ENCODE data around the gene HDAC4.

DNA sequence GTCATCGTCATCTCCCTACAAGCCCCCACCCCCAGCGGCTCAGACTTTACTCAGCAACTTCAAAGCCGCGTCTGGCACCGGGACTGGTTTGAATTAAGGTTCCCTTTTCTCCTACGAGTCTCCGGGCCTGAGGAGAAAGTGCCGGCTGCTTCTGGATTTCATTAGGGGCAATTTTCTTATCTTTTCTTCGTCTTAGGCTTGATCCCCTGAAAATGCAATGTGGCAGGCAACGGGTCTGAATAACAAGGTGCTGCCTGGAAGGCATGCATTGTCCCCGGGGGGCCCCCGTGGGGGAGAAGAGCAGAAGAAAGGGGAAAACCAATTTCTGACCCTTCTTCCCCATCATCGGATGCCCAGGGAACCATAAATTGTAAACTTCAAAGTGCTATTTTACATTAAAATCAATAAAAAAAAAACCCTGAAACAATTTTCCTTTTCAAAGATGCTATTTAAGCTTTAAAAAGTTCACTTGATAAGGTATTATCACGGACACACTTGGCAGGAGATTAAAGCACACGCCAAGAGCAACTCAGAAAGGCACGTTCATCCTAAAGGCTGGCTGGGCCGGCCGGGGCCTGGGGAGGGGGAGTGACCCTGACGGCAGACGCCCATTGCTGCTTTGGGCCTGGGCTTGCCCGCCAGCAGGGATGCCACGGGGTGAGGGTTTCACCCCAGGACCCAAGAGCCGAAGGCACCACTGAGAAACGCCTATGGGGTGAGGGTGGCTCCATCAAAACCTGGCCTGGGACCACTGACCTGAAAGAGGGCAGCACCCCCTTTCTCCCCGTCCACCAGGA is 322.5 kb downstream of the HDAC4 start:
- TF ChIP-seq, protein P1, sequence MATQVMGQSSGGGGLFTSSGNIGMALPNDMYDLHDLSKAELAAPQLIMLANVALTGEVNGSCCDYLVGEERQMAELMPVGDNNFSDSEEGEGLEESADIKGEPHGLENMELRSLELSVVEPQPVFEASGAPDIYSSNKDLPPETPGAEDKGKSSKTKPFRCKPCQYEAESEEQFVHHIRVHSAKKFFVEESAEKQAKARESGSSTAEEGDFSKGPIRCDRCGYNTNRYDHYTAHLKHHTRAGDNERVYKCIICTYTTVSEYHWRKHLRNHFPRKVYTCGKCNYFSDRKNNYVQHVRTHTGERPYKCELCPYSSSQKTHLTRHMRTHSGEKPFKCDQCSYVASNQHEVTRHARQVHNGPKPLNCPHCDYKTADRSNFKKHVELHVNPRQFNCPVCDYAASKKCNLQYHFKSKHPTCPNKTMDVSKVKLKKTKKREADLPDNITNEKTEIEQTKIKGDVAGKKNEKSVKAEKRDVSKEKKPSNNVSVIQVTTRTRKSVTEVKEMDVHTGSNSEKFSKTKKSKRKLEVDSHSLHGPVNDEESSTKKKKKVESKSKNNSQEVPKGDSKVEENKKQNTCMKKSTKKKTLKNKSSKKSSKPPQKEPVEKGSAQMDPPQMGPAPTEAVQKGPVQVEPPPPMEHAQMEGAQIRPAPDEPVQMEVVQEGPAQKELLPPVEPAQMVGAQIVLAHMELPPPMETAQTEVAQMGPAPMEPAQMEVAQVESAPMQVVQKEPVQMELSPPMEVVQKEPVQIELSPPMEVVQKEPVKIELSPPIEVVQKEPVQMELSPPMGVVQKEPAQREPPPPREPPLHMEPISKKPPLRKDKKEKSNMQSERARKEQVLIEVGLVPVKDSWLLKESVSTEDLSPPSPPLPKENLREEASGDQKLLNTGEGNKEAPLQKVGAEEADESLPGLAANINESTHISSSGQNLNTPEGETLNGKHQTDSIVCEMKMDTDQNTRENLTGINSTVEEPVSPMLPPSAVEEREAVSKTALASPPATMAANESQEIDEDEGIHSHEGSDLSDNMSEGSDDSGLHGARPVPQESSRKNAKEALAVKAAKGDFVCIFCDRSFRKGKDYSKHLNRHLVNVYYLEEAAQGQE (IDR thresholded peaks at IDR 0.05; ENCODE audit: unreplicated experiment), result no peak
- TF ChIP-seq, protein P2, sequence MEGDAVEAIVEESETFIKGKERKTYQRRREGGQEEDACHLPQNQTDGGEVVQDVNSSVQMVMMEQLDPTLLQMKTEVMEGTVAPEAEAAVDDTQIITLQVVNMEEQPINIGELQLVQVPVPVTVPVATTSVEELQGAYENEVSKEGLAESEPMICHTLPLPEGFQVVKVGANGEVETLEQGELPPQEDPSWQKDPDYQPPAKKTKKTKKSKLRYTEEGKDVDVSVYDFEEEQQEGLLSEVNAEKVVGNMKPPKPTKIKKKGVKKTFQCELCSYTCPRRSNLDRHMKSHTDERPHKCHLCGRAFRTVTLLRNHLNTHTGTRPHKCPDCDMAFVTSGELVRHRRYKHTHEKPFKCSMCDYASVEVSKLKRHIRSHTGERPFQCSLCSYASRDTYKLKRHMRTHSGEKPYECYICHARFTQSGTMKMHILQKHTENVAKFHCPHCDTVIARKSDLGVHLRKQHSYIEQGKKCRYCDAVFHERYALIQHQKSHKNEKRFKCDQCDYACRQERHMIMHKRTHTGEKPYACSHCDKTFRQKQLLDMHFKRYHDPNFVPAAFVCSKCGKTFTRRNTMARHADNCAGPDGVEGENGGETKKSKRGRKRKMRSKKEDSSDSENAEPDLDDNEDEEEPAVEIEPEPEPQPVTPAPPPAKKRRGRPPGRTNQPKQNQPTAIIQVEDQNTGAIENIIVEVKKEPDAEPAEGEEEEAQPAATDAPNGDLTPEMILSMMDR (conservative IDR thresholded peaks at IDR 0.05; ENCODE audit: low read depth in 2 of 2), result no peak
- no peak for TF ChIP-seq POLR2AphosphoS5 (IDR thresholded peaks at IDR 0.05; ENCODE audit: low read depth)

Data from GM23338 (cell line).